Measurements from ENCODE around the gene OIP5.
"Not testable (repeated sequence)": the region's sequence is repeated elsewhere in the genome, so short reads cannot be mapped to it uniquely, and the experiment has no call there.

OIP5 gene

GRCh38 chr15:41286665-41287333, 45.6 kb downstream of the OIP5 start:
- in situ Hi-C loops (cut with HindIII; ENCODE audit: low sequenced_read_pairs), result no loop called here
- H3K4me3 ChIP-seq (ENCODE audit: low read depth, low read length), result no peak overlapping the region
- no peak for TF ChIP-seq CTCF (IDR thresholded peaks at IDR 0.05; ENCODE audit: low read depth, low read length, missing control alignments)
- no peak for DNase-seq (ENCODE audit: low read depth)

GRCh38 chr15:41285285-41285684, 47.1 kb downstream of the OIP5 start:
- DNase-seq (ENCODE audit: low read depth), result no peak
- no peak for TF ChIP-seq CTCF (IDR thresholded peaks at IDR 0.05; ENCODE audit: low read depth, low read length, missing control alignments)
- H3K4me3 ChIP-seq (ENCODE audit: low read depth, low read length), result peak overlapping the region; percentile 97
- in situ Hi-C loops (cut with HindIII; ENCODE audit: low sequenced_read_pairs), result no loop called here

- TF ChIP-seq CTCF (IDR thresholded peaks at IDR 0.05; ENCODE audit: low read depth, low read length, missing control alignments), result no peak
- in situ Hi-C loops (cut with HindIII; ENCODE audit: low sequenced_read_pairs), result no loop called here
- DNase-seq (ENCODE audit: low read depth), result no peak
- H3K4me3 ChIP-seq (ENCODE audit: low read depth, low read length), result peak overlapping the region; percentile 97
Measured at GRCh38 chr15:41284427-41285177, 47.8 kb downstream of the OIP5 start.

- in situ Hi-C loops (cut with HindIII; ENCODE audit: low sequenced_read_pairs), result no loop called here
- TF ChIP-seq CTCF (IDR thresholded peaks at IDR 0.05; ENCODE audit: low read depth, low read length, missing control alignments), result no peak
- H3K4me3 ChIP-seq (ENCODE audit: low read depth, low read length), result peak overlapping the region; percentile 97
- DNase-seq (ENCODE audit: low read depth), result peak; percentile 99
Measured at GRCh38 chr15:41283653-41284426, 48.6 kb downstream of the OIP5 start.

- DNase-seq (ENCODE audit: low read depth); in situ Hi-C loops (cut with HindIII; ENCODE audit: low sequenced_read_pairs): not testable (repeated sequence)
- peak overlapping the region; percentile 97 for H3K4me3 ChIP-seq (ENCODE audit: low read depth, low read length)
Measured at GRCh38 chr15:41282980-41283652, 49.3 kb downstream of the OIP5 start.

- DNase-seq (ENCODE audit: low read depth); in situ Hi-C loops (cut with HindIII; ENCODE audit: low sequenced_read_pairs); H3K4me3 ChIP-seq (ENCODE audit: low read depth, low read length): not testable (repeated sequence)
Measured at GRCh38 chr15:41282436-41282835, 50.0 kb downstream of the OIP5 start.

GRCh38 chr15:41281236-41281635, 51.2 kb downstream of the OIP5 start:
- TF ChIP-seq CTCF (IDR thresholded peaks at IDR 0.05; ENCODE audit: low read depth, low read length, missing control alignments), result no peak
- H3K4me3 ChIP-seq (ENCODE audit: low read depth, low read length), result no peak overlapping the region
- peak; percentile 68 for DNase-seq (ENCODE audit: low read depth)
- in situ Hi-C loops (cut with HindIII; ENCODE audit: low sequenced_read_pairs), result no loop called here
